GM12801 (cell line): Measurements from ENCODE around the gene AGBL4.

Source experiments
- TF ChIP-seq, protein P1 (sequence below): IDR thresholded peaks from one replicate; pipeline ENCODE4 v1.5.1; 2011; ENCODE audit warnings: control low read depth; ENCODE audit not compliant: insufficient read length; ENCODE audit errors: extremely low read depth

AGBL4 gene

DNA sequence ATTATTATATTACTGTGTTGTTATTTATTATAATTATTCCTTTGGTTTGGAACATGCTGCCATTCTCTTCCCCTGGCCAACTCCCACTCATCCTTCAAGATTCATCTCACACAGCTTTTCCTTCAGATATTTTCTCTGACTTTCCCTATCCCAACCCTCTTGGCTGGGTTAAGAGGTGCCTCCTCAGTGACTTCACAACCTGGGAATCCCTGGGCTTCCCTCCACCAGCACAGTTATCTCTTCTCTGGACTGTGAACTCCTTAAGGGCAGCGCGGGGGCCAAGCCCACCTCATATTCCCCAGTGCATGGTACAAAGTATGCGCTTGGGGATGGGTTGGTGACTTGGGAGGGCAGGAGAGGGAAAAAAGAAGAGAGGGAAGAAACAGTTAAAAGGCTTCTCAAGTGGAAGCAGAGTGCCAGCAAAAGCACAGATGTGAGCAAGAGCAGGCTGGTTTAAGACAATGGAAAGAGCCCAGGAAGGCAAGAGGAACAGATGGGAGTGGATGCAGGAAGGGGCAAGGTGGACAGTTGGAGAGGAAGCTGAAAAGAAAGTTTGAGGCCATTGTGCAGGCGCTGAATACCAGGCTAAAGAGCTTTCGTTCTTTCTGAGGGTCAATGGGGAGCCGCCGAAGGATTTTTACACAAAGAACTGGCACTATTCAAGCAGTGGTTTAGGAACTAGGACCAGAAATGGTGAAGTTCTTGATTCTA, 1379.4 kb downstream of the AGBL4 start:
- TF ChIP-seq, protein P1, sequence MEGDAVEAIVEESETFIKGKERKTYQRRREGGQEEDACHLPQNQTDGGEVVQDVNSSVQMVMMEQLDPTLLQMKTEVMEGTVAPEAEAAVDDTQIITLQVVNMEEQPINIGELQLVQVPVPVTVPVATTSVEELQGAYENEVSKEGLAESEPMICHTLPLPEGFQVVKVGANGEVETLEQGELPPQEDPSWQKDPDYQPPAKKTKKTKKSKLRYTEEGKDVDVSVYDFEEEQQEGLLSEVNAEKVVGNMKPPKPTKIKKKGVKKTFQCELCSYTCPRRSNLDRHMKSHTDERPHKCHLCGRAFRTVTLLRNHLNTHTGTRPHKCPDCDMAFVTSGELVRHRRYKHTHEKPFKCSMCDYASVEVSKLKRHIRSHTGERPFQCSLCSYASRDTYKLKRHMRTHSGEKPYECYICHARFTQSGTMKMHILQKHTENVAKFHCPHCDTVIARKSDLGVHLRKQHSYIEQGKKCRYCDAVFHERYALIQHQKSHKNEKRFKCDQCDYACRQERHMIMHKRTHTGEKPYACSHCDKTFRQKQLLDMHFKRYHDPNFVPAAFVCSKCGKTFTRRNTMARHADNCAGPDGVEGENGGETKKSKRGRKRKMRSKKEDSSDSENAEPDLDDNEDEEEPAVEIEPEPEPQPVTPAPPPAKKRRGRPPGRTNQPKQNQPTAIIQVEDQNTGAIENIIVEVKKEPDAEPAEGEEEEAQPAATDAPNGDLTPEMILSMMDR: no peak

DNA sequence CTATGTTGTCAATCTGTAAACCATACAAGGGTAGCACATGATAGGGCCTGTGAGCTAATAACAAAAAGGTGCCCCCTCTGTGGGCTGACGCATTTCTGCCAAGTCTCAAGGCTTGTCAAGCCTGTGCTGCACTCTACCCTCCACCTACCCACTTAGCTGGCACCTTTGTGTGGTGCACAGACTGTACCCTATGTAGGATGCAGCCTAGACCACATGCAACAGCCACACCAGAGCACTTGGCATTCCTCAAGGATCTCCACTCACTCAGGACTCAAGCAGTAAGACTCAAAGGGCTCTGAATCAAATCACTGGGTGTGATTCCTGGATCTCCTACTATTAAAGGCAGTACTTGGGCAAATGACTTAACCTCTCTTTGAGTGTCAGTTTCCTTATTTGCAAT, 1380.6 kb downstream of the AGBL4 start:
- TF ChIP-seq, protein P1: no peak

DNA sequence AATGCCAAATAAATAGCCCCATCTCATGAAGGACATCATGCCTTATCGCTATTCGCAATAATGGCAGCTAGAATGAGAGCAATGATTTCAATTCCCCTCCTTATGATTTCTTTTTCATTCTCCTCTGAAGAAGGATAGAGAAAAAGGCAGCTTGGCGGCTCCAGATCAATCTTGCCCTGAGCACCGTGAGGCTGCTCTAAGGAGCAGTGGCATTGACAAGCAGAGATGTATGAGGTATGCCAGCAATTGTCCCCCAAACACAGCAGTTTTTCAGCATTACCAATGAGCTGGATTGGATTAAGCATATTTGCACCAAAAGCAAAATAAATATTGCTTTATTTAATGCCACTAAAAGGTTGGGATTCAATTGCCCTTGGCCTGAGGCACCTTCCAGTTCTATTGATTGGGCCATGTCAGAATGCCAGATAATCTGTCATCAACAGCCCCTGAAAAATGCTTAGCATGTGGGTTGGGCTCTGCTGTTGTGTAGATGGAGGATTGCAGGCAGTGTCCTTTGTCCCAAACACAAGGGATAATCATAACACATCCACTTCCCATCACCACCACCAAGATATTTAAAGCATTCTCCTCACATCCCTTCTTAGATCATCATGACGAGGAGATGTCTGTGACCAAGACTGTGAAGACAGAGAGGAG, 1382.8 kb downstream of the AGBL4 start:
- TF ChIP-seq, protein P1: no peak

DNA sequence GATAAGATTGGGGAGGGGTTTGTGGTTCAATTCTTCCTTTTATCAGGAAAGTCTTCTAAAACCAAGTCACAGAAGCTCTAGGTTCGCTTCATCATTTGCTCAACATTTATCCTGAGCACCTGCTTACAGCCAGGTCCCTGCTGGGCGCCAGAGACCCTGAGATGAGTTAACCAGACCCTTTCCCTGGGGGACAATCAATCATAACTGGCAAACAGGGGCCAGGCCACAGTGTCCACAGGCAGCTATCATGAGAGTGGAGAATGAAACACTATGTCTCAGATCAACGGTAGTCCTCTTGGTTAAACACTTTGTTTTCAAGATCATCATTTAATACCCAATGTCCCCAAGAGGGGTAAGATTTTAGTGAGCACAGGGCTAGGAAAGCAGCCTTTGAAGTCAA, 1393.9 kb downstream of the AGBL4 start:
- TF ChIP-seq, protein P1: no peak

DNA sequence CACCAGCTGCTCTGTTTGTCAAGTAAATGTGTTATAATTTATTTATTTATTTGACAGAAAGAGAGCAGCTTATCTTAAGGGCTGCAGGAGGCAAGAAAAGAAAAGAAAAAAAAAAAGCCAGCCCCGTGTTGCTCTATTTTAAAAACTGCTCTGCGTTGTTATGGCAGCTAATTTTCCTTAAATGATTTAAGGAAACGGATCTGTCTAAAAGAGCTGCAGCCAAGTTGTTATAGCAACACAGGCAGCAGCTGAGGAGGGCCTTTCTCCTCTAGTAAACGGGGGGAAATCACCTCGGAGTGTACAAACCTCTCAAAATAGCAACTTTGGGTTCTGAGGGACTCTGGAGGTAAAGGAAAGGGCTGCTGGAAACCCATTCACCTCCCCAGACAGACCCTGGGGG, 1396.3 kb downstream of the AGBL4 start:
- TF ChIP-seq, protein P1: no peak

DNA sequence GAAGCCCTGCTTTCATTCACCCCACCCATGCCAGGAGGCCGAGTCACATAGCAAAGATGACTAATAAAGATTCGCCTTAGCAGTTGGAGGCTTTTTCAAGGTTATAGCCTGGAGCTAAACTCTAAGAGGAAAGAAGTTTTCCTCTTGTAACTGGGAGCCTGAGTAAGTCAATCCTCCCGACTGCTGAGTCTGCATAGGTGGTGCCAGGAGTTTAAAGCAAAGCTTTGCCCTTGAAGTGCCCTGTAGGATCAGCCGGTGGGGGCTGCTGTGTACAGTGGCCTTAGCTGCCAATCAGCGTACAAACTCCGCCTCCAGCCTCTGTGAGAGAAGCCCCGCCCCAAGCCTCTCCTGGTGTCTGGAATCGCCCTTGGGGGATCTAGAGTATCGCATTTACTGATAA, 1404.2 kb downstream of the AGBL4 start:
- TF ChIP-seq, protein P1: no peak

DNA sequence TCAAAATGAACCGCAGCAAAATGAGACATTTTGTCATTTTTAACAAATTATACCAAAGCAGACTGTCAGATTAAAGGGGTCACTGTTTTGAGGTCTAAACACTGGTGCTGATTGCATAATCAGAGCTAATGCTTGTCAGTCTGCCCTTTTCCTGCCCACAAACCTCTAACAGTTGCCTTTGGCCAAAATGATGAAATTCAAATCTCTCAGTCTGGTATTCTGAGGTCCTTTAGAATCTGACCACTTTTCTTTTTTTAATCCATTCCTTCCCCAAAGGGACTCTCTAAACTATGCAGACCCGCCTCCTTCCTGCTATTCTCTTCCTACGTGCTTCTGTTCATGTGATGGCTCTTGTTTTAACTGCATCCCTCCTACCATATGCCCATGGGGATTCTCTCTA, 1406.5 kb downstream of the AGBL4 start:
- TF ChIP-seq, protein P1: no peak
